Skeletal muscle tissue (tissue), 4 donors: ENCODE data around the gene PRRC1. TPM values are rescaled to one million over a fixed set of nuclear protein-coding genes. Genes with fewer than 3 reads are reported as not detected.

Experiments
- H3K27ac ChIP-seq: one replicate; pipeline ENCODE4 v1.7.0; 2013; ENCODE audit warnings: mild to moderate bottlenecking, low read depth, low read length, inconsistent platforms
- H3K27me3 ChIP-seq, 3 donors: one replicate each; pipeline ENCODE4 v1.7.0; 2013; ENCODE audit warnings: low read length in 3 of 3; ENCODE audit not compliant: control insufficient read depth in 3 of 3, insufficient read depth in 3 of 3
- H3K36me3 ChIP-seq, 3 donors: one replicate each; pipeline ENCODE4 v1.7.0; 2013; ENCODE audit warnings: low read length in 3 of 3; ENCODE audit not compliant: control insufficient read depth in 3 of 3, insufficient read depth in 3 of 3
- H3K4me1 ChIP-seq, 3 donors: one replicate each; pipeline ENCODE4 v1.7.0; 2013; ENCODE audit warnings: low read length in 3 of 3, mild to moderate bottlenecking in 3 of 3; ENCODE audit not compliant: control insufficient read depth in 3 of 3, insufficient read depth in 3 of 3
- H3K4me3 ChIP-seq, 3 donors: one replicate each; pipeline ENCODE4 v1.7.0; 2013; ENCODE audit warnings: low read length in 3 of 3
- H3K9ac ChIP-seq, 3 donors: one replicate each; pipeline ENCODE4 v1.7.0; 2013; ENCODE audit warnings: low read length in 3 of 3, mild to moderate bottlenecking in 3 of 3, moderate library complexity in 2 of 3, low read depth in 1 of 3
- H3K9me3 ChIP-seq, 3 donors: one replicate each; pipeline ENCODE4 v1.7.0; 2013; ENCODE audit warnings: low read length in 3 of 3; ENCODE audit not compliant: control insufficient read depth in 3 of 3
- total RNA-seq: library from RNA; depleted of rRNA; stranded (reverse); fragments of >200 nt; gene quantifications from one replicate; pipeline ENCODE4 v1.2.3, GENCODE V29; 2014
- donor health status: Osteomylitis.

The PRRC1 gene
- total RNA-seq, 1 donor from 2014 or later = 34.4 TPM

DNA sequence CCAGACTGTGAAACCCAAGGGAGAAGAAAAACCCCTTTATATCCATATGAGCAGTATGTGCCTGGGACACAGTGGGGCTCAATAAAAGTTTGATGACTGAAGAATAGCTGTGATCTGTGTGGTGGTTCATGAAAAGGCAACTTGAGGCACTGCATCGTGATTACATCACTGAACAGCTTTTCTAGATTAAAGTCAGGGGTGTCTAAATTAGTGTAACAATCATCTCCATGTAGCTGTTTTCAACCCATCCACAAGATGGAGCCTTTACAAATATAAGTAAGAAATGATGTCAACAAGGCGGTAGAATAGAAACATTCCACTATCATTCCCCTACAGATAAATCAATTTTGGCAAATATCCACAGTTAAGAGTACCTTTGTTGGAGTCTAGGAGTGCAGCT, 55.5 kb downstream of the PRRC1 start:
- H3K27ac ChIP-seq = no peak overlapping the region
- no peaks in the 10 kb centered on the region for H3K4me1 ChIP-seq
- H3K27me3 ChIP-seq = no peaks in the 10 kb centered on the region
- H3K9ac ChIP-seq = no peak overlapping the region
- H3K36me3 ChIP-seq = no peaks in the 10 kb centered on the region
- H3K4me3 ChIP-seq = no peak overlapping the region
- peaks cover 0 to 3% (median 2%) of the 10 kb centered on the region in 3 donors for H3K9me3 ChIP-seq

GRCh38 chr5:127574852-127575679, 57.6 kb downstream of the PRRC1 start:
- H3K27ac ChIP-seq = no peak overlapping the region

DNA sequence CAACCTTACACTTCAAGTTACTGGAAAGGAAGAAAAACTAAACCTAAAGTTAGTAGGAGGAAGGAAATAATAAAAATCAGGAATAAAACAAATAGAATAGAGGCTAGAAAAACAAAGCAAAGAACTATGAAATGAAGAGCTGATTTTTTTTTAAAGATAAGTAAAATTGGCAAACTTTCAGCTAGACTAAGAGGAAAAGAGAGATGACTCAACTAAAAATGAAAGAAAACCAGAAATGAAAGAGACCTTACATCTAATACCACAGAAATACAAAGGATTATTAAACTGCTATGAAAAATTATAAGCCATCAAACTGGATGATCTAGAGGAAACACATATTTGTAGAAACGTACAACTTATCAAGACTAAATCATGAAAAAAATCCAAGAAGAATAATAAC, 60.0 kb downstream of the PRRC1 start:
- H3K9ac ChIP-seq = no peak overlapping the region
- H3K9me3 ChIP-seq = peaks cover 0 to 3% (median 2%) of the 10 kb centered on the region in 3 donors
- H3K4me1 ChIP-seq = peaks cover 0 to 3% (median 0%) of the 10 kb centered on the region in 3 donors
- no peaks in the 10 kb centered on the region for H3K36me3 ChIP-seq
- H3K27ac ChIP-seq = no peak overlapping the region
- H3K4me3 ChIP-seq = no peak overlapping the region
- H3K27me3 ChIP-seq = no peaks in the 10 kb centered on the region

More at GRCh38 chr5:127574852-127575679, 57.6 kb downstream of the PRRC1 start:
- H3K4me1 ChIP-seq = no peaks in the 10 kb centered on the region
- peaks cover 0 to 3% (median 2%) of the 10 kb centered on the region in 3 donors for H3K9me3 ChIP-seq
- H3K9ac ChIP-seq = no peak overlapping the region
- no peaks in the 10 kb centered on the region for H3K36me3 ChIP-seq
- H3K4me3 ChIP-seq = no peak overlapping the region
- no peaks in the 10 kb centered on the region for H3K27me3 ChIP-seq

DNA sequence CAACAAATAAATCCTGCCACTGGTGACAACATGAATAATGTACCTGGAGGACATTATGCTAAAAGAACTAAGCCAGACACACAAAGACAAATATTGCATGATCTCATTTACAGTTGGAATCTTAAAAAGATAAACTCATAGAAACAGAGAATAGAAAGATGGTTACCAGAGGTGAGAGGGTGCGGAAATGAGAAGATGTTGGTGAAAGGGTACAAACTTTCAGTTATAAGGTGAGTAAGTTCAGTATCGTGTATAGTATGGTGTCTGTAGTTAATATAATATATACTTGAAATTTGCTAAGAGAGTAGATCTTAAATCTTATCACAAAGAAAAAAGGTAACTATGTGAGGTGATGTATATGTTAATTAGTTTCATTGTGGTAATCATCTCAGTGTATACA, 63.3 kb downstream of the PRRC1 start:
- Histone ChIP-seq H3K4me3 (no peak overlapping the region), H3K9ac (no peak overlapping the region), H3K9me3 (peaks cover 0 to under 1% (median 0%) of the 10 kb centered on the region in 3 donors), H3K4me1 (peaks cover 0 to 14% (median 3%) of the 10 kb centered on the region in 3 donors), H3K27me3 (no peaks in the 10 kb centered on the region), H3K27ac (no peak overlapping the region), H3K36me3 (no peaks in the 10 kb centered on the region)

DNA sequence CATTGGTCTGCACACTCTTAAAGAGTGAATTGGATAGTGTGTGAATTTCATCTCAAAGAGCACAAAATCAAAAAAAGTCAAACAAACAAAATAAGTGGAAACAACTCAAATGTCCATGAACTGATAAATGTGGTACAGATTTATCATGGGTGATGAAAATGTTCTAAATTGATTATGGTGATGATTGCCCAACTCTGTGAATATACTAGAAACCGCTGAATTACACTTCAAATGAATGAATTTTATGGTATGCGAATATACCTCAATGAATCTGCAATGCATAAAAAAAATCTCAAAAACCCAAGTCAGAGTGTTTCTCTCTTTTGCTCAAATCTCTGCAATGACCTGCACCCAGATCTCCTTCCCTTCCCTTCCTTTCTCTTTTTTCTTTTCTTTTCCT, 64.0 kb downstream of the PRRC1 start:
- Histone ChIP-seq H3K9ac (no peak overlapping the region), H3K4me1 (peaks cover 0 to 14% (median 3%) of the 10 kb centered on the region in 3 donors), H3K4me3 (no peak overlapping the region), H3K9me3 (no peaks in the 10 kb centered on the region), H3K27ac (no peak overlapping the region), H3K36me3 (no peaks in the 10 kb centered on the region), H3K27me3 (no peaks in the 10 kb centered on the region)

DNA sequence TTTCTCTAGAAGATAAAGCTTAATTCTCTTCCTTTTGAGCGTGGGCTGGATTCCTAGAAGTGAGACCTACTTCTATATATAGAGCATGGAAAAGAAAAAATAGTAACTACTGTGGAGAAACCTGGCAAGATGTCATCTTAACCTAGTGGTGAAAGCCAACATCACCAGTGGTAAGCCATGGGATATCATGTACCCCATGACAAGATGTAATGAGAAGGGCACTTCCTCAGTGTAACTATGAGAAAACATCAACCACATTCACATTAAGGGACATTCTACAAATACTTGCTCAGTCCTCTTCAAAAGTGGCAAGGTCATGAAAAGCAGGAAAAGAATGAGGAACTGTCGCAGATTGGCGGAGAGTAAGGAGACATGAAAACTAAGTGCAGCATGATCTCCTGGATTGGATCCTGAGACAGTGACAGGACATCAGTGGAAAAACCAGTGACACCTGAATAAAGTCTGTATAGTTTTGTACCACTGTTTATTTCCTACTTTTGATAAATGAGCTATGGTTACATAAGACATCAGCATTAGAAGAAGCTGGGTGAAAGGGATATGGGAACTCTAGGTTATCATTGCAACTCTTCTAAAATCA, 65.4 kb downstream of the PRRC1 start:
- no peaks in the 10 kb centered on the region for H3K9me3 ChIP-seq
- H3K36me3 ChIP-seq = no peaks in the 10 kb centered on the region
- peaks cover 0 to 14% (median 3%) of the 10 kb centered on the region in 3 donors for H3K4me1 ChIP-seq
- peak overlapping the region in 1 of 3 donors; percentile 14 for H3K4me3 ChIP-seq
- no peaks in the 10 kb centered on the region for H3K27me3 ChIP-seq
- no peak overlapping the region for H3K9ac ChIP-seq
- peak overlapping the region; percentile 86 for H3K27ac ChIP-seq

DNA sequence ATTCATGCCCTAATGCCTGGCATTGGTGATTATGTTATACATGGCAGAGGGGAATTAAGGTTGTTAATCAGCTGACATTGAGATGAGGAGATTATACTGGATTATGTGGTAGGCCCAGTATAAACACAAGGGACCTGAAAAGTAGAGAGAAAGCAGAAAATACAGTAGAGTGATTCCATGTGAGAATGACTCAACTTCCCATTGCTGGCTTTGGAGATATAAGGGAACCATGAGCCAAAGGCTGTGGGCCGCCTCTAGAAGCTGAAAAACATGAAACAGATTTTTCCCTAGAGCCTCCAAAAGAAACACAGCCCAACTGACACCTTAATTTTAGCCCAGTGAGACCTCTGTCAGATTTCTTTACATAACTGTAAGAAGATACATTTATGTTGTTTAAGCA, 66.4 kb downstream of the PRRC1 start:
- no peak overlapping the region for H3K9ac ChIP-seq
- no peaks in the 10 kb centered on the region for H3K27me3 ChIP-seq
- no peaks in the 10 kb centered on the region for H3K9me3 ChIP-seq
- H3K4me1 ChIP-seq = peaks cover 0 to 14% (median 3%) of the 10 kb centered on the region in 3 donors
- peak overlapping the region; percentile 86 for H3K27ac ChIP-seq
- no peak overlapping the region for H3K4me3 ChIP-seq
- H3K36me3 ChIP-seq = no peaks in the 10 kb centered on the region

DNA sequence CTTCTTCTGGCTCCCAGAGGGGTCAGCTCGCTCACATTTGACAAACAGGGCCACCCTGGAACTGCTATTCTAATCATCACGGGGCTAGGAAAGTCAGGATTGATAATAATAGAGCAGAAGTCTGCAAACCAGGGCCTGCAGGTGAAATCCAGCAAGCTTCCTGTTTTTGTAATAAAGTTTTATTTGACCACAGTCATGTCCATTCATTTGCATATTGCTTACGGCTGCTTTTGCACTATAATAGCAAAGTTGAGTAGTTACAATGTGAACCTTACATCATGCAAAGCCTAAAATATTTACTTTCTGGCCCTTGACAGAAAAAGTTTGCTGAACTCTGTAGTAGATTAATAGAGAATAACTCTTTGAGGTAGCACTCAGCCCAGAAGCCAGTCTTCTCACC, 68.2 kb downstream of the PRRC1 start:
- H3K27ac ChIP-seq = no peak overlapping the region

GRCh38 chr5:127586066-127586770, 68.8 kb downstream of the PRRC1 start:
- Histone ChIP-seq H3K9ac (no peak overlapping the region), H3K27ac (no peak overlapping the region), H3K4me1 (peaks cover 0 to 14% (median 3%) of the 10 kb centered on the region in 3 donors), H3K36me3 (no peaks in the 10 kb centered on the region), H3K9me3 (no peaks in the 10 kb centered on the region), H3K27me3 (no peaks in the 10 kb centered on the region), H3K4me3 (no peak overlapping the region)

More for the DNA sequence above, 68.2 kb downstream of the PRRC1 start:
- H3K27me3 ChIP-seq = no peaks in the 10 kb centered on the region
- H3K36me3 ChIP-seq = no peaks in the 10 kb centered on the region
- no peak overlapping the region for H3K9ac ChIP-seq
- peaks cover 0 to 14% (median 3%) of the 10 kb centered on the region in 3 donors for H3K4me1 ChIP-seq
- no peaks in the 10 kb centered on the region for H3K9me3 ChIP-seq
- H3K4me3 ChIP-seq = no peak overlapping the region
